Spleen (tissue), 7 donors: ENCODE measurements around the gene EPOP.

Source experiments
- POLR2A ChIP-seq, 3 donors: fragments of 450-650 bp; IDR thresholded peaks; one replicate each; pipeline ENCODE4 v1.5.1; 2017; ENCODE audit warnings: antibody characterized with exemption in 3 of 3, mild to moderate bottlenecking in 1 of 3
- TF ChIP-seq, protein P1 (sequence below), 11 experiments: fragments of 200-600 bp in 7 of 11; fragments of 450-650 bp in 4 of 11; sonication (generic) in 4 of 11; IDR thresholded peaks in 8 of 11; conservative IDR thresholded peaks in 3 of 11; 1 replicate in 7 of 11; 2 replicates in 4 of 11; pipeline versions ENCODE4 v1.4.0 to v1.8.0; 2016 to 2021; ENCODE audit warnings: antibody characterized with exemption in 11 of 11, inconsistent platforms in 4 of 11, mild to moderate bottlenecking in 1 of 11
- donor health status: DM: no; HTN: no; CAD: no; lungs with moderate emphysema.
- donor health status: DM: no; HTN: no; CAD: no.
- donor health status: DM: no; HTN: no; CAD: no.

DNA sequence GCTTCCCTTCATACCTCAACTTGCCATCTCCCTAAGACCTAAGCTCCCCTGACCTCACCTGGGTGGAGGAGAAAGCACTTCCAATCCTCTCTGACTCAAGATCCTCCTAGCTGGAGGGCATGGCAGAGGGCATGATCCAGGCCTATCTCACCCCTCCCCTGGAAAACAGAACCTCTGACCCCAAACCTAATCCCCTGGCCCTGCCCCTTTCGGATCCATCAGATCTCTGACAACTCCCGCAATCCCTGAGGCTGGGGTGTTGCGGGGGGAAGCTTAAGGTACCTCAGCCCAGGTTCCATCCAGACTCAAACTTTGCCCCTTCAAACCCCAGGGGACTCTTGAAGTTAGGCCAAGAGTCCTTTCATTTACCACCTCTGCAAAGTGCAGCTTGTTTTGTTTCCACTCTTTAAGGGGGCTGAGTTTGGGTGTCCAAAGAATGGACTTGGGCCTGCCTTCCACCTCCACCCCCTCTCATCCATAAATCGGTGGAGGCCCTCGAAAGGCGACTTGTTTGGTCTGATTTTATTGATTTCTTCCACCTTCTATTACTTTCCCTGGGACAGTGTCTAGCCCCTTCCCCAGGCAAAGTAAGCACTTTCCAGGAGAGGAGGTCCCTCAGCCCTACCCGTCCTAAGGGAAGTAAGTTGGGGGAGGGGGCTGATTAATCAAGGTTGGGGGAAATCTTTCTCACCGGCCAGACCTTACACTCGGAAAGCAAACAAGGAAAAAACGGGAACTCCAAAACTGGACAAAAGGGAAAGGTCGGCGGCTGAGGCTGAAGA lies 2.6 kb downstream of the EPOP start:
- TF ChIP-seq, protein P1, sequence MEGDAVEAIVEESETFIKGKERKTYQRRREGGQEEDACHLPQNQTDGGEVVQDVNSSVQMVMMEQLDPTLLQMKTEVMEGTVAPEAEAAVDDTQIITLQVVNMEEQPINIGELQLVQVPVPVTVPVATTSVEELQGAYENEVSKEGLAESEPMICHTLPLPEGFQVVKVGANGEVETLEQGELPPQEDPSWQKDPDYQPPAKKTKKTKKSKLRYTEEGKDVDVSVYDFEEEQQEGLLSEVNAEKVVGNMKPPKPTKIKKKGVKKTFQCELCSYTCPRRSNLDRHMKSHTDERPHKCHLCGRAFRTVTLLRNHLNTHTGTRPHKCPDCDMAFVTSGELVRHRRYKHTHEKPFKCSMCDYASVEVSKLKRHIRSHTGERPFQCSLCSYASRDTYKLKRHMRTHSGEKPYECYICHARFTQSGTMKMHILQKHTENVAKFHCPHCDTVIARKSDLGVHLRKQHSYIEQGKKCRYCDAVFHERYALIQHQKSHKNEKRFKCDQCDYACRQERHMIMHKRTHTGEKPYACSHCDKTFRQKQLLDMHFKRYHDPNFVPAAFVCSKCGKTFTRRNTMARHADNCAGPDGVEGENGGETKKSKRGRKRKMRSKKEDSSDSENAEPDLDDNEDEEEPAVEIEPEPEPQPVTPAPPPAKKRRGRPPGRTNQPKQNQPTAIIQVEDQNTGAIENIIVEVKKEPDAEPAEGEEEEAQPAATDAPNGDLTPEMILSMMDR (IDR thresholded peaks at IDR 0.05 in 8 of 11, conservative IDR thresholded peaks at IDR 0.05 in 3 of 11), result no peak
- no peak for TF ChIP-seq POLR2A (IDR thresholded peaks at IDR 0.05)
